ENCODE results near the gene RFPL3.

RFPL3 gene

DNA sequence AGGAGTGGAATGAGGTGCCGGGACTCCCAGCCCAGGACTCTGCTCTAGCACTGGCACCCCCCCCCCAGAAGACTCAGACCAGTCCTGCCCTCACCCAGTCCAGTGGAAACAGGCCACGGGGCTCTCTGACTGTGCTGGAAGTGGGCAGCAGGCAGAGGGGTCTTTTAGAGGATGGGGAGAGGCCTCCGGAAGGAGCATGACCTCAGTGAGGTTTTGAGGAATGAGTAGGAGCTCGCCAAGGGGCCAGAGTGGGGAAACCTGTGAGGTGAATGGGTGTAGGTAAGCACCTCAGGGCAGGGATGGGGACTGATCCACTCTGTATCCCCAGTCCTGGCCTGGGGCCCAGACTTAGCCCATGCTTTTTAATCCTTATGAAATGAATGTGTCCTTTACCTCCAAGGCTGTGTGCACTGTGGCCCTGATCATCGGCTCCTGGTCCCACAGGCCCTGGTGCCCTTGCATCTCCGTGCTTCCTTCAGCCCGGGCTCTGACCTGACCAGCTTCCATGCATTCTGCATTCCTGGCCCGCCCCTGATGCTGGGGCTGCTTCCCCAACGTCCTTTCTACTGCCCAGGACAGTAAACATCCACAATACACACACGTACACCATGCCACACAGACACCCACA, 24.4 kb upstream of the RFPL3 start:
- Histone ChIP-seq H3K27ac (replicated peaks) (no peak overlapping the region), H3K4me3 (replicated peaks; ENCODE audit: insufficient read depth, low read length) (no peak overlapping the region), H3K27me3 (ENCODE audit: insufficient read depth, poor library complexity, severe bottlenecking) (peaks cover 10% of the 10 kb centered on the region)
- no peak for DNase-seq (ENCODE audit: low read depth in 1 of 2, low spot score in 1 of 2)
- TF ChIP-seq, protein P1, sequence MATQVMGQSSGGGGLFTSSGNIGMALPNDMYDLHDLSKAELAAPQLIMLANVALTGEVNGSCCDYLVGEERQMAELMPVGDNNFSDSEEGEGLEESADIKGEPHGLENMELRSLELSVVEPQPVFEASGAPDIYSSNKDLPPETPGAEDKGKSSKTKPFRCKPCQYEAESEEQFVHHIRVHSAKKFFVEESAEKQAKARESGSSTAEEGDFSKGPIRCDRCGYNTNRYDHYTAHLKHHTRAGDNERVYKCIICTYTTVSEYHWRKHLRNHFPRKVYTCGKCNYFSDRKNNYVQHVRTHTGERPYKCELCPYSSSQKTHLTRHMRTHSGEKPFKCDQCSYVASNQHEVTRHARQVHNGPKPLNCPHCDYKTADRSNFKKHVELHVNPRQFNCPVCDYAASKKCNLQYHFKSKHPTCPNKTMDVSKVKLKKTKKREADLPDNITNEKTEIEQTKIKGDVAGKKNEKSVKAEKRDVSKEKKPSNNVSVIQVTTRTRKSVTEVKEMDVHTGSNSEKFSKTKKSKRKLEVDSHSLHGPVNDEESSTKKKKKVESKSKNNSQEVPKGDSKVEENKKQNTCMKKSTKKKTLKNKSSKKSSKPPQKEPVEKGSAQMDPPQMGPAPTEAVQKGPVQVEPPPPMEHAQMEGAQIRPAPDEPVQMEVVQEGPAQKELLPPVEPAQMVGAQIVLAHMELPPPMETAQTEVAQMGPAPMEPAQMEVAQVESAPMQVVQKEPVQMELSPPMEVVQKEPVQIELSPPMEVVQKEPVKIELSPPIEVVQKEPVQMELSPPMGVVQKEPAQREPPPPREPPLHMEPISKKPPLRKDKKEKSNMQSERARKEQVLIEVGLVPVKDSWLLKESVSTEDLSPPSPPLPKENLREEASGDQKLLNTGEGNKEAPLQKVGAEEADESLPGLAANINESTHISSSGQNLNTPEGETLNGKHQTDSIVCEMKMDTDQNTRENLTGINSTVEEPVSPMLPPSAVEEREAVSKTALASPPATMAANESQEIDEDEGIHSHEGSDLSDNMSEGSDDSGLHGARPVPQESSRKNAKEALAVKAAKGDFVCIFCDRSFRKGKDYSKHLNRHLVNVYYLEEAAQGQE (IDR thresholded peaks at IDR 0.05; ENCODE audit: insufficient replicate concordance, low read depth), result no peak
- TF ChIP-seq, protein P2, sequence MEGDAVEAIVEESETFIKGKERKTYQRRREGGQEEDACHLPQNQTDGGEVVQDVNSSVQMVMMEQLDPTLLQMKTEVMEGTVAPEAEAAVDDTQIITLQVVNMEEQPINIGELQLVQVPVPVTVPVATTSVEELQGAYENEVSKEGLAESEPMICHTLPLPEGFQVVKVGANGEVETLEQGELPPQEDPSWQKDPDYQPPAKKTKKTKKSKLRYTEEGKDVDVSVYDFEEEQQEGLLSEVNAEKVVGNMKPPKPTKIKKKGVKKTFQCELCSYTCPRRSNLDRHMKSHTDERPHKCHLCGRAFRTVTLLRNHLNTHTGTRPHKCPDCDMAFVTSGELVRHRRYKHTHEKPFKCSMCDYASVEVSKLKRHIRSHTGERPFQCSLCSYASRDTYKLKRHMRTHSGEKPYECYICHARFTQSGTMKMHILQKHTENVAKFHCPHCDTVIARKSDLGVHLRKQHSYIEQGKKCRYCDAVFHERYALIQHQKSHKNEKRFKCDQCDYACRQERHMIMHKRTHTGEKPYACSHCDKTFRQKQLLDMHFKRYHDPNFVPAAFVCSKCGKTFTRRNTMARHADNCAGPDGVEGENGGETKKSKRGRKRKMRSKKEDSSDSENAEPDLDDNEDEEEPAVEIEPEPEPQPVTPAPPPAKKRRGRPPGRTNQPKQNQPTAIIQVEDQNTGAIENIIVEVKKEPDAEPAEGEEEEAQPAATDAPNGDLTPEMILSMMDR (IDR thresholded peaks at IDR 0.05; ENCODE audit: insufficient read depth, low read length), result no peak
- no peak for TF ChIP-seq SPI1 (IDR thresholded peaks at IDR 0.05; ENCODE audit: borderline replicate concordance, low read depth)
- TF ChIP-seq GABPA (IDR thresholded peaks at IDR 0.05; ENCODE audit: low read depth), result no peak
- TF ChIP-seq POLR2AphosphoS5 (IDR thresholded peaks at IDR 0.05; ENCODE audit: low read depth), result no peak

DNA sequence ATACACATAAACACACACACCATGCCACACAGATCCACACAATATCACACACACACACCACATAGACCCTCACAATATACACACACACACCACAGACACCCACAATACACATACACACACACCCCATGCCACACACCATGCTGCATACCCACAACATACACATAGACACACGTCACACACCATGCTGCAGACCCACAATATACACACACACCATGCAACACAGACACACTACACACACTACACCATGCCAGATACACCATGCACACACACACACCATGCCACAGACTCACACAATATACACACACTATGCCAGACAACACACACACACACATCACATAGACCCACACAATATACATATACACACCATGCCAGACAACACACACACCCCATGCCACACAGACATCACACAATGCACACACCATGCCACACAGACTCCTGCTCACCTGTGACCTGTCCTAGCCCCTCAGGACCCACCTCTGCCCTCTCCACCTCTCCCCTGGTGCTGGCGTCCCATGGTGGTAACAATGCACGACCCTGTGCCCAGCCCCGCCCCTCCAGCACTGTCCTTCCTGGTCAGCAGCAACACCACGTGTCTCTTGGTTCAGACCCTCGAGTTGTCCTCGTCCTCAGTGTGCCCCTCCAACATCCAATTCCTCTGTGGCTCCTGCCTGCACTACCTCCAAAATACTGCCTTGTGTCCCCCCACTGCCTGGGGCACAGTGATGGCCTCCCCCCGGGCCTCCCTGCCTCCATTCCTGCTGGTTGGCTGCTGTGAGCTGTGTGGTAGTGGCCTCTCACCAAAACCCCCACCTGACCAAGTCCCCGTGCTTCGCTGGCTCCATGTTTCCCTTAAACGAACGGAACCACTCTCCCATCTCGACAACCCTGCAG, 23.7 kb upstream of the RFPL3 start:
- H3K27me3 ChIP-seq (ENCODE audit: insufficient read depth, poor library complexity, severe bottlenecking), result peaks cover 11% of the 10 kb centered on the region

More for the DNA sequence above, 23.7 kb upstream of the RFPL3 start:
- TF ChIP-seq SPI1 (IDR thresholded peaks at IDR 0.05; ENCODE audit: borderline replicate concordance, low read depth) (no peak), GABPA (IDR thresholded peaks at IDR 0.05; ENCODE audit: low read depth) (no peak), POLR2AphosphoS5 (IDR thresholded peaks at IDR 0.05; ENCODE audit: low read depth) (no peak)
- TF ChIP-seq, protein P2 (IDR thresholded peaks at IDR 0.05; ENCODE audit: insufficient read depth, low read length), result no peak
- TF ChIP-seq, protein P1 (IDR thresholded peaks at IDR 0.05; ENCODE audit: insufficient replicate concordance, low read depth), result no peak
- no peak for DNase-seq (ENCODE audit: low read depth in 1 of 2, low spot score in 1 of 2)
- no peak overlapping the region for H3K27ac ChIP-seq (replicated peaks)
- H3K4me3 ChIP-seq (replicated peaks; ENCODE audit: insufficient read depth, low read length), result no peak overlapping the region
